Uterus (tissue), 4 donors: ENCODE measurements around the gene DUSP1. TPM values are rescaled to one million over a fixed set of nuclear protein-coding genes. Genes with fewer than 3 reads are reported as not detected.
A peak's percentile ranks its signal among the peaks of the same experiment; 100 is the strongest.

Experiments used
- DNase-seq, 2 donors: peaks; one replicate each; pipeline ENCODE4 v3.0.0-alpha.2; 2019 to 2020
- H3K27ac ChIP-seq, 2 donors: fragments of 200-600 bp; sonication (generic); 1 replicate in 1 of 2; 2 replicates in 1 of 2; pipeline ENCODE4 v1.5.1; 2016 to 2018
- H3K27me3 ChIP-seq, 2 donors: fragments of 200-600 bp; sonication (generic); one replicate each; pipeline ENCODE4 v1.5.1; 2018 to 2019; ENCODE audit warnings: control low read depth in 1 of 2
- H3K36me3 ChIP-seq, 2 donors: fragments of 200-600 bp; sonication (generic); one replicate each; pipeline ENCODE4 v1.5.1; 2019; ENCODE audit warnings: control low read depth in 1 of 2
- H3K4me1 ChIP-seq, 2 donors: fragments of 200-600 bp; sonication (generic); one replicate each; pipeline ENCODE4 v1.5.1; 2018 to 2019; ENCODE audit warnings: control low read depth in 1 of 2
- H3K4me3 ChIP-seq, 2 donors: fragments of 200-600 bp; sonication (generic); 1 replicate in 1 of 2; 2 replicates in 1 of 2; pipeline ENCODE4 v1.5.1; 2018 to 2019; ENCODE audit warnings: mild to moderate bottlenecking in 1 of 2
- H3K9me3 ChIP-seq, 2 donors: fragments of 200-600 bp; sonication (generic); one replicate each; pipeline ENCODE4 v1.5.1; 2019; ENCODE audit warnings: control low read depth in 1 of 2
- POLR2A ChIP-seq, 2 donors: fragments of 450-650 bp; IDR thresholded peaks; one replicate each; pipeline ENCODE4 v1.6.1; 2016; ENCODE audit warnings: antibody characterized with exemption in 2 of 2, mild to moderate bottlenecking in 1 of 2, moderate library complexity in 1 of 2
- intact Hi-C: fragments of 100-400 bp; cut with DNase I; formaldehyde crosslinking; loops from one replicate; pipeline ENCODE4 v1.15.1; 2023; ENCODE audit warnings: low total_unique reads
- total RNA-seq, 4 donors: library from RNA; depleted of rRNA in 3 of 4; stranded (reverse); fragments of >200 nt in 3 of 4; gene quantifications; one replicate each; pipeline versions ENCODE4 v1.1.0 to v1.2.4, GENCODE V29; 2014 to 2023
- TF ChIP-seq, protein P1 (sequence below), 4 experiments: fragments of 200-600 bp in 2 of 4; fragments of 450-650 bp in 2 of 4; sonication (generic) in 2 of 4; IDR thresholded peaks; one replicate each; pipeline ENCODE4 v1.5.1; 2016 to 2019; ENCODE audit warnings: antibody characterized with exemption in 4 of 4, mild to moderate bottlenecking in 2 of 4, moderate library complexity in 1 of 4
- donor health status: DM: yes; HTN: yes; CAD: no.

DUSP1 gene
- total RNA-seq, 4 donors from 2014 or later: 189 to 2,046 (median 515) TPM

GRCh38 chr5:172725785-172726184 lies 45.2 kb downstream of the DUSP1 start:
- no peaks in the 10 kb centered on the region for H3K9me3 ChIP-seq
- TF ChIP-seq, protein P1, sequence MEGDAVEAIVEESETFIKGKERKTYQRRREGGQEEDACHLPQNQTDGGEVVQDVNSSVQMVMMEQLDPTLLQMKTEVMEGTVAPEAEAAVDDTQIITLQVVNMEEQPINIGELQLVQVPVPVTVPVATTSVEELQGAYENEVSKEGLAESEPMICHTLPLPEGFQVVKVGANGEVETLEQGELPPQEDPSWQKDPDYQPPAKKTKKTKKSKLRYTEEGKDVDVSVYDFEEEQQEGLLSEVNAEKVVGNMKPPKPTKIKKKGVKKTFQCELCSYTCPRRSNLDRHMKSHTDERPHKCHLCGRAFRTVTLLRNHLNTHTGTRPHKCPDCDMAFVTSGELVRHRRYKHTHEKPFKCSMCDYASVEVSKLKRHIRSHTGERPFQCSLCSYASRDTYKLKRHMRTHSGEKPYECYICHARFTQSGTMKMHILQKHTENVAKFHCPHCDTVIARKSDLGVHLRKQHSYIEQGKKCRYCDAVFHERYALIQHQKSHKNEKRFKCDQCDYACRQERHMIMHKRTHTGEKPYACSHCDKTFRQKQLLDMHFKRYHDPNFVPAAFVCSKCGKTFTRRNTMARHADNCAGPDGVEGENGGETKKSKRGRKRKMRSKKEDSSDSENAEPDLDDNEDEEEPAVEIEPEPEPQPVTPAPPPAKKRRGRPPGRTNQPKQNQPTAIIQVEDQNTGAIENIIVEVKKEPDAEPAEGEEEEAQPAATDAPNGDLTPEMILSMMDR (IDR thresholded peaks at IDR 0.05): no peak
- no peak for TF ChIP-seq POLR2A (IDR thresholded peaks at IDR 0.05)

DNA sequence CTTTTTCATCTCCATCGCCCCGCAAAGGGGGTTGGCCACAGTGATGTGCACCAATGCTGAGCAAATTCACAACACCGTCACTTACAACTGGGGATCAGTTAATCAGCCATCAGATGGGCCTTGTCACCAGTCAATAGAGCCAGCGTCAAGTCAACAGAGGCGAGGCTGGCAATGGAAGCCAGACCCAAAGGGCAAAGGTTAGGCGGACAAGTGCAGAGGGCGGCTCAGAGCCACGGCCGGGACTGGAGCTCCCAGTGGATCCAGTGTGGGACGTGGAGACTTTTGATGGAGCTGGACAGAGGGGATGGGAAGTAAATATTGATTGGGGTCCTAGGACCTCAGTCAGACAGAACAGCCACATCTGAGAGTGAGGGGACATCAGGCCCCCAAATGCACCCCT lies 45.7 kb downstream of the DUSP1 start:
- no peak for TF ChIP-seq POLR2A (IDR thresholded peaks at IDR 0.05)
- TF ChIP-seq, protein P1 (IDR thresholded peaks at IDR 0.05): no peak
- Histone ChIP-seq H3K36me3 (no peaks in the 10 kb centered on the region), H3K27ac (no peak overlapping the region), H3K27me3 (no peaks in the 10 kb centered on the region), H3K4me1 (peaks cover 4 to 5% of the 10 kb centered on the region in 2 donors), H3K4me3 (no peak overlapping the region), H3K9me3 (no peaks in the 10 kb centered on the region)
- no peak for DNase-seq
- intact Hi-C loops: no loop called here

More at GRCh38 chr5:172725785-172726184, 45.2 kb downstream of the DUSP1 start:
- no peaks in the 10 kb centered on the region for H3K36me3 ChIP-seq
- DNase-seq: no peak
- no peaks in the 10 kb centered on the region for H3K27me3 ChIP-seq
- no peak overlapping the region for H3K27ac ChIP-seq
- intact Hi-C loops: no loop called here
- H3K4me3 ChIP-seq: no peak overlapping the region
- H3K4me1 ChIP-seq: peaks cover 4 to 5% of the 10 kb centered on the region in 2 donors

- DNase-seq: no peak
- H3K27me3 ChIP-seq: no peaks in the 10 kb centered on the region
- no peak overlapping the region for H3K4me3 ChIP-seq
- TF ChIP-seq, protein P1 (IDR thresholded peaks at IDR 0.05): no peak
- no peak for TF ChIP-seq POLR2A (IDR thresholded peaks at IDR 0.05)
- peaks cover 4 to 5% of the 10 kb centered on the region in 2 donors for H3K4me1 ChIP-seq
- intact Hi-C loops: no loop called here
- no peaks in the 10 kb centered on the region for H3K9me3 ChIP-seq
- H3K27ac ChIP-seq: no peak overlapping the region
- no peaks in the 10 kb centered on the region for H3K36me3 ChIP-seq
Observed at GRCh38 chr5:172724242-172725183, 46.5 kb downstream of the DUSP1 start.

- intact Hi-C loops: no loop called here
- Histone ChIP-seq H3K4me1 (peaks cover 4 to 5% of the 10 kb centered on the region in 2 donors), H3K4me3 (no peak overlapping the region), H3K9me3 (no peaks in the 10 kb centered on the region), H3K27ac (no peak overlapping the region), H3K36me3 (no peaks in the 10 kb centered on the region), H3K27me3 (no peaks in the 10 kb centered on the region)
- TF ChIP-seq, protein P1 (IDR thresholded peaks at IDR 0.05): no peak
- TF ChIP-seq POLR2A (IDR thresholded peaks at IDR 0.05): no peak
- no peak for DNase-seq
Observed at GRCh38 chr5:172723508-172723907, 47.5 kb downstream of the DUSP1 start.

GRCh38 chr5:172722327-172722815 lies 48.6 kb downstream of the DUSP1 start:
- H3K27ac ChIP-seq: peak overlapping the region; percentile 8 to 51
- intact Hi-C loops: no loop called here
- DNase-seq: no peak

More at GRCh38 chr5:172722327-172722815, 48.6 kb downstream of the DUSP1 start:
- H3K27me3 ChIP-seq: no peaks in the 10 kb centered on the region
- no peak overlapping the region for H3K4me3 ChIP-seq
- no peaks in the 10 kb centered on the region for H3K36me3 ChIP-seq
- no peaks in the 10 kb centered on the region for H3K9me3 ChIP-seq
- TF ChIP-seq, protein P1 (IDR thresholded peaks at IDR 0.05): no peak
- TF ChIP-seq POLR2A (IDR thresholded peaks at IDR 0.05): no peak
- H3K4me1 ChIP-seq: peaks cover 4 to 5% of the 10 kb centered on the region in 2 donors
